OCI-LY7 (cell line): Measurements from ENCODE around the gene ADD3. TPM values are rescaled to one million over a fixed set of nuclear protein-coding genes. Genes with fewer than 3 reads are reported as not detected.

Source experiments
- BruUV-seq: library from RNA; stranded (reverse); fragments of 400-500 nt; replicated peaks from 2 replicates; lab custom pipeline; 2021; lab: Mats Ljungman, UMichigan
- CTCF ChIA-PET: fragments of 300-600 bp; sonication (Branson Sonifier 250); formaldehyde crosslinking; loops from one replicate; lab custom pipeline; 2022; ENCODE audit warnings: antibody characterized with exemption; ENCODE audit not compliant: unreplicated experiment; lab: Charles Lee
- POLR2A ChIA-PET: fragments of 300-600 bp; sonication (Branson Sonifier 250); formaldehyde crosslinking; loops from one replicate; lab custom pipeline; 2022; ENCODE audit warnings: antibody characterized with exemption; lab: Charles Lee
- DNase-seq: peaks from one replicate; pipeline ENCODE4 v3.0.0-alpha.2; 2015; ENCODE audit warnings: low spot score
- H2AFZ ChIP-seq: fragments of 200-600 bp; sonication (generic), shearing (Covaris generic); 2 replicates; pipeline ENCODE4 v1.6.1; 2014; ENCODE audit warnings: mild to moderate bottlenecking, antibody characterized with exemption, low read length, moderate library complexity
- H3K27ac ChIP-seq: fragments of 200-600 bp; sonication (generic); 2 replicates; pipeline ENCODE4 v1.5.1; 2014; ENCODE audit warnings: mixed run types, low read depth, mild to moderate bottlenecking, moderate library complexity, low read length, inconsistent platforms; ENCODE audit not compliant: poor library complexity, severe bottlenecking
- H3K36me3 ChIP-seq: fragments of 200-600 bp; sonication (generic); 2 replicates; pipeline ENCODE4 v1.6.1; 2014; ENCODE audit warnings: mild to moderate bottlenecking, antibody characterized with exemption, low read length, moderate library complexity, mixed read lengths; ENCODE audit not compliant: insufficient read depth
- H3K4me1 ChIP-seq: fragments of 200-600 bp; sonication (generic); 2 replicates; pipeline ENCODE4 v1.5.1; 2014; ENCODE audit warnings: mild to moderate bottlenecking, low read length; ENCODE audit not compliant: insufficient read depth, poor library complexity, severe bottlenecking
- H3K4me2 ChIP-seq: fragments of 200-600 bp; sonication (generic); 2 replicates; pipeline ENCODE4 v1.6.1; 2014; ENCODE audit warnings: mild to moderate bottlenecking, low read length
- H3K4me3 ChIP-seq: fragments of 200-600 bp; sonication (generic); 2 replicates; pipeline ENCODE4 v1.5.1; 2014; ENCODE audit warnings: mild to moderate bottlenecking, low read depth, low read length; ENCODE audit not compliant: poor library complexity, severe bottlenecking
- H3K79me2 ChIP-seq: fragments of 200-600 bp; sonication (generic); 2 replicates; pipeline ENCODE4 v1.6.1; 2016; ENCODE audit warnings: low read depth, mild to moderate bottlenecking, low read length, moderate library complexity, mixed read lengths; ENCODE audit not compliant: insufficient read depth
- H3K9me2 ChIP-seq: fragments of 200-600 bp; sonication (generic); 2 replicates; pipeline ENCODE4 v1.6.1; 2016; ENCODE audit warnings: mild to moderate bottlenecking, low read length, mixed read lengths; ENCODE audit not compliant: insufficient read depth
- H3K9me3 ChIP-seq: fragments of 200-600 bp; sonication (generic); 2 replicates; pipeline ENCODE4 v1.6.1; 2014; ENCODE audit warnings: mild to moderate bottlenecking, mixed run types, low read length, mixed read lengths
- H4K20me1 ChIP-seq: fragments of 200-600 bp; sonication (generic); 2 replicates; pipeline ENCODE4 v1.6.1; 2014; ENCODE audit warnings: mild to moderate bottlenecking, antibody characterized with exemption, low read length, moderate library complexity, mixed read lengths; ENCODE audit not compliant: insufficient read depth
- CTCF ChIP-seq: fragments of 200-600 bp; sonication (generic); conservative IDR thresholded peaks from 2 replicates; pipeline ENCODE4 v1.5.1; 2014; ENCODE audit warnings: mild to moderate bottlenecking, antibody characterized with exemption, low read length, moderate library complexity, mixed read lengths
- EZH2phosphoT487 ChIP-seq: fragments of 200-600 bp; sonication (generic); IDR thresholded peaks from 2 replicates; pipeline ENCODE4 v1.6.1; 2018; ENCODE audit warnings: low read depth, borderline replicate concordance, mild to moderate bottlenecking, mixed run types, antibody characterized with exemption, low read length, moderate library complexity, mixed read lengths
- intact Hi-C: fragments of 100-400 bp; cut with micrococcal nuclease; formaldehyde crosslinking; loops from one replicate; pipeline ENCODE4 v1.10.0; 2022; ENCODE audit not compliant: unreplicated experiment
- total RNA-seq, 2 experiments: library from RNA; depleted of rRNA in 1 of 2; stranded (reverse); fragments of >200 nt in 1 of 2; shearing (Covaris generic) in 1 of 2; gene quantifications; 2 replicates each; pipeline ENCODE4 v1.2.3, GENCODE V29; 2014 to 2022

ADD3 gene
- total RNA-seq, 2 experiments from 2014 or later = 75.8 to 89.7 TPM

GRCh38 chr10:110003524-110003885, 4.3 kb upstream of the ADD3 start:
- peak overlapping the region; percentile 9; the same call in 1 of the 2 replicates for H2AFZ ChIP-seq
- CTCF ChIA-PET = no interaction called here
- POLR2A ChIA-PET = no interaction called here

GRCh38 chr10:110005719-110006118, 2.1 kb upstream of the ADD3 start:
- Histone ChIP-seq H3K79me2 (peaks cover 22% of the 10 kb centered on the region), H3K27ac (no peak overlapping the region), H2AFZ (peak overlapping the region; percentile 92; the same call in 1 of the 2 replicates), H3K9me2 (no peaks in the 10 kb centered on the region), H3K4me2 (peak overlapping the region; percentile 92), H3K9me3 (no peaks in the 10 kb centered on the region), H3K4me3 (peak overlapping the region; percentile 96), H3K36me3 (no peaks in the 10 kb centered on the region), H4K20me1 (peaks cover 18% of the 10 kb centered on the region; the same call in 1 of the 2 replicates), H3K4me1 (peaks cover 48% of the 10 kb centered on the region)
- no TSS peak for BruUV-seq
- intact Hi-C loops = loop anchor here (2.0 kb wide), 1 partner anchor 205 kb away; no protein-coding TSS in a partner anchor
- ChIA-PET POLR2A (interaction anchor here (0.6 to 1.8 kb wide), 6 partner anchors 9 to 88 kb away, joined by 3 to 6 read pairs (median 4); no protein-coding TSS in a partner anchor), CTCF (no interaction called here)
- TF ChIP-seq EZH2phosphoT487 (no peak), CTCF (no peak)
- DNase-seq = peak; percentile 48

More at GRCh38 chr10:110003524-110003885, 4.3 kb upstream of the ADD3 start:
- BruUV-seq = no TSS peak
- H3K9me3 ChIP-seq = no peaks in the 10 kb centered on the region
- H3K4me2 ChIP-seq = no peak overlapping the region
- peaks cover 34% of the 10 kb centered on the region for H3K4me1 ChIP-seq
- no peaks in the 10 kb centered on the region for H4K20me1 ChIP-seq
- no peak for DNase-seq
- H3K9me2 ChIP-seq = no peaks in the 10 kb centered on the region
- H3K4me3 ChIP-seq = no peak overlapping the region
- no peaks in the 10 kb centered on the region; the same call in 1 of the 2 replicates for H3K79me2 ChIP-seq
- intact Hi-C loops = no loop called here
- no peaks in the 10 kb centered on the region for H3K36me3 ChIP-seq
- TF ChIP-seq CTCF (no peak), EZH2phosphoT487 (no peak)
- H3K27ac ChIP-seq = no peak overlapping the region
